ENCODE results near the gene ILDR2.
"Not testable (repeated sequence)": the region's sequence is repeated elsewhere in the genome, so short reads cannot be mapped to it uniquely, and the experiment has no call there.

The ILDR2 gene

DNA sequence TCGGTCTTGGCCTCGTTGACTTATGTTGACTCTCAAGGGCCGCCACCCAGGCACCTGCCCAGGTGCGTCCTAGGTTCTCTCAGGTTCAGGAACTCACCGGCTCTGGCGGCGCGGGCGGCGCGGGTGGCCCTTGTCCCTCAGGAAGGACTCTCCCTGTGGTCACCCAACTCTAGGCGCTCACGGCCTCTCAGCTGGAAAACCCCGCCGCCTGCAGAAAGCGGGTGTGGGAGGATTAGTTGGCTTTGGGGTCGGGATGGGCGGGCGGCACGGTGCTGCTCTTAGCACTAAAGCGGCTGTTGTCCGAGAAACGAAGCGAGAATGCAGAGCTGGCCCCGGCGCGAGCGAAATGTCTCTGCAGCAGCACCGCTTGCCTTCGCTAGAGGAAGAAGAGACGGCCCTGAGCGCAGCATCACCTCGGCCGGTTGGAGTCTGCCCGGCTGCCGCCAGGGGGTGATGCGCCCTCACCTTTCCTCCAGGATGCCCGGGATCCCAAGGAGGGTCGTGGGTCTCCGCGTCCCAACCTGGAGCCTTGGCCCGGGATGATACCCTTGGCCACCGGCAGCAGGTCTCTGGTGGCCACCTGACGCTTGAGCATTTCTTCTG lies 91.2 kb downstream of the ILDR2 start:
- no peak for DNase-seq

DNA sequence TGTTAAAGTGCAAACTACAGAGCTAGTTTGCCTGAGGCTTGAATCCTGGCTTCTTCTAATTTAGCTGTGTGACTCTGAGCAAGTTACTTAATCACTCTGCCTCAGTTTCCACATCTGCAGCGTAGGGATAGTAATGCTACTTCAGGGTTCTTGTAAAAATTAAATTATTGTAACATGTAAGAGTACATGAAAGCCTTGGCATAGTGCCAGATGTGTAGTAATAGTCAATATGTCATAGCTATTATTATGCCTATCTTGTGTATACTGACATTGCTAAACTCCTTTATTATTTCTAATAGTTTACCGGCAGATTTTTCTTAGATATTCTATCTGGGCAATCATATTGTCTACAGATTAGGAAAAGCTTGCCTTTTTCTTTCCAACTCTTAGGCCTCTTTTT lies 92.4 kb downstream of the ILDR2 start:
- DNase-seq, result no peak

DNA sequence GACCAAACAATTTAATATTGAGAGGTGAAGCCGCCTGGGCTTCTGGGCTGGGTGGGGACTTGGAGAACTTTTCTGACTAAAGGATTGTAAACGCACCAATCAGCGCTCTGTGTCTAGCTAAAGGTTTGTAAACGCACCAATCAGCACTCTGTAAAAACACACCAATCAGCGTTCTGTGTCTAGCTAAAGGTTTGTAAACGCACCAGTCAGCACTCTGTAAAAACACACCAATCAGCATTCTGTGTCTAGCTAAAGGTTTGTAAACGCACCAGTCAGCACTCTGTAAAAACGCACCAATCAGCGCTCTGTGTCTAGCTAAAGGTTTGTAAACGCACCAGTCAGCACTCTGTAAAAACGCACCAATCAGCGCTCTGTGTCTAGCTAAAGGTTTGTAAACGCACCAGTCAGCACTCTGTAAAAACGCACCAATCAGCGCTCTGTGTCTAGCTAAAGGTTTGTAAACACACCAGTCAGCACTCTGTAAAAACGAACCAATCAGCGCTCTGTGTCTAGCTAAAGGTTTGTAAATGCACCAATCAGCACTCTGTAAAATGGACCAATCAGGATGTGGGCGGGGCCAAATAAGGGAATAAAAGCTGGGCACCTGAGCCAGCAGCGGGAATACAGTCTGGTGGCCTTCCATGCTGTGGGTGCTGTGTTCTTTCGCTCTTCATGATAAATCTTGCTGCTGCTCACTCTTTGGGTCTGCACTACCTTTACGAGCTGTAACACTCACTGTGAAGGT lies 97.0 kb downstream of the ILDR2 start:
- DNase-seq, result not testable (repeated sequence)

DNA sequence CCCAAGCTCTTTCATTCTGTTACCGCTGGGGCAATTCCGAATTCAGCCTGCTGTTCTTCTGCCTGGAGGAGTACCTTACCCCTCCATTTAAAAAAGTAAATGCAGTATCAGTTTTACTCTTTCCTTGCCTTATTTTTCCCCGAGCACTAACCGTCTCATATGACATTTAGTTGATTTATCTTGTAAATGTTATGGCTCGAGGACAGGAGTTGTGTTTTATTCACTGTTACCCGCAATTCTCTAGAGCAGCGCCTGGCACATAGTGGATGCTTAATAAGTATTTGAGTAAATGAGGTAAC lies 98.9 kb downstream of the ILDR2 start:
- DNase-seq, result no peak

DNA sequence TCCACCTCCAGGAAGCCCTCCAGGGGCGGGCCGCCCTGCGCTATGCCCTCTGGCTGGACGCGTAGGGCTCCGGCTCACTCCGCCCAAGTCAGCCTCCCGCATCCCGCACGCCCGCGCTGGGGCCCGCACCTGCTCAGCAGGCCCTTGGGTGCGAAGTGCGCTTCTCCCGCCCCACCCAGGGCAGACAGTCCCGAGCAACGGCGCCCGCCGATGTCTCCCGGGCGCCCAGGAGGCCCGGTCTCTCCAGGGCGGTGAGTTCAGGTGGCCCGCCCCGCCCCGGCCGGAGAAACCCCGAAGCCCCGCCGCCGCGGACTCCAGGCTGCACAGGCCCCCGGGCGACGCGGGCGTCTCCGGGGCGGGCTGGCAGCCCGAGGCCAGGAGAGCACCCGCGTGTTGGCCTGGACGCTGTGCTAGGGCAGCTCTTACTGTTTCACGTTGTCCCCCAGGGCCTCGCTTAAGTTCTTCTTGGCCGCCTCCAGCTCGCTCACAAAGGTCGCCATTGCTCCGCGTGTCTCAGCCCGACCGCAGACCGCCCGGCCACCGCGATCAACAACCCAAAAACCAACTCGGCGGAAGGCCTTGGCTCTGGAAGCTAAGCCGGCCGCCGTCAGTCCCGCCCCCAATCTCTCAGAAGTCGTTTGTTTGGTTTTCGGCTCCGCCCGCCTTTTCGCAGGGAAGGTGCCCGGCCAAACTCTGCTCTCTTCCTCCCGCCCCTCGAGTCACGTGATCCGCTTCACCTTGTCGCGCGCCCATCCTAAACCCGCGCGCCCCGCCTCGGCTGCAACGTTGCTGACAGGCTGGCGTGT lies 99.4 kb downstream of the ILDR2 start, which contains the start of gene TADA1:
TSS of gene TADA1 (minus strand) at position 531 of the 806 bp plus-strand sequence. CDS start at position 500, 31 bp downstream.
- peak; percentile 94 for DNase-seq

DNA sequence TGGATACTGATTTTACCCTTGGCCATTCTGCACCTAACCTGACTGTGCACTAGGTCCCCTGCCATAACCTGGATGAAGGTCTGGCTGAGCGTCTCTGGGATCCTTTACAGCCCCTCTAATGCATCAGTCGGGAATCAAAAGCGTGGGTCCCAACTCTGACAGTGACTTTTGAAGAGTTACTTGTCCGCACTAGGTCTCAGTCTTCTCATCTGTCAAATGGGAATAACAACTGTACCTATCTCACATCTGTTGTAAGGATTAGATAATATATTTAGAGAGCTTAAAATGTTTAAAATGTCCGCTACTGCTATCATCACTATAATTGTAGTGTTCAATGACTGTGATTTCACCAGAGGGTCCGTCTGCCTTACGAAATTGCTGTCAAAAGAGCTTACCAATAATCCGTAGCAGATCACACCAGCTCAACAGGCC lies 100.0 kb downstream of the ILDR2 start:
- no peak for DNase-seq

DNA sequence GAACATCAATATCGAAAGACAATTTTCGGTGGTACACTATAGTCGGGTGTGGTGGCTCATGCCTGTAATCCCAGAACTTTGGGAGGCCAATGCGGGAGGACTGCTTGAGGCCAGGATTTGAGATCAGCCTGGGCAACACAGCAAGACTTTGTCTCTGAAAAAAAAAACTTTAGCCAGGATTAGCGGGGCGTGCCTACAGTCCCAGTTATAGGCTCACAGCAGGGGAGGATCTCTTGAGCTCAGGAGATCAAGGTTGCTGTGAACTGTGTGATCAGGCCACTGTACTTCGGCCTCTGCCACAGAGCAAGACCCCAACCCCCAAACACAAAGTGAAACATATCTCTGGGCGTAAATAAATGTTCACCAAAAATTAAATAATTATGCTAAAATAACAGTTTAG lies 100.9 kb downstream of the ILDR2 start:
- no peak for DNase-seq

DNA sequence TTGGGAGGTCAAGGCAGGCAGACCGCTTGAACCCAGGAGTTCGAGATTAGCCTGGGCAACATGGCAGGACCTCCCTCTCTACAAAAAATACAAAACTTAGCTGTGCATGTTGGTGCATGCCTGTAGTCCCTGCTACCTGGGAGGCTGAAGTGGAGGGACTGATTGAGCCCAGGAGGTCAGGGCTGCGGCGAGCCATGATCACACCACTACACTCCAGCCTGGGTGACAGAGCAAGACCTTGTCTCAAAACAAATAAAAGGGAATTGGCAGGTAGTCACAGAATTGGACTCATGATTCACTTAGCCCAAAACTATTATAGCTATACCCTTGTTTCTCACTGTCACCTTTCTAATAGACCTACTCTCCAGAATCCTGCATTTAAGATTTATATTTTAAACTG lies 104.8 kb downstream of the ILDR2 start:
- no peak for DNase-seq

DNA sequence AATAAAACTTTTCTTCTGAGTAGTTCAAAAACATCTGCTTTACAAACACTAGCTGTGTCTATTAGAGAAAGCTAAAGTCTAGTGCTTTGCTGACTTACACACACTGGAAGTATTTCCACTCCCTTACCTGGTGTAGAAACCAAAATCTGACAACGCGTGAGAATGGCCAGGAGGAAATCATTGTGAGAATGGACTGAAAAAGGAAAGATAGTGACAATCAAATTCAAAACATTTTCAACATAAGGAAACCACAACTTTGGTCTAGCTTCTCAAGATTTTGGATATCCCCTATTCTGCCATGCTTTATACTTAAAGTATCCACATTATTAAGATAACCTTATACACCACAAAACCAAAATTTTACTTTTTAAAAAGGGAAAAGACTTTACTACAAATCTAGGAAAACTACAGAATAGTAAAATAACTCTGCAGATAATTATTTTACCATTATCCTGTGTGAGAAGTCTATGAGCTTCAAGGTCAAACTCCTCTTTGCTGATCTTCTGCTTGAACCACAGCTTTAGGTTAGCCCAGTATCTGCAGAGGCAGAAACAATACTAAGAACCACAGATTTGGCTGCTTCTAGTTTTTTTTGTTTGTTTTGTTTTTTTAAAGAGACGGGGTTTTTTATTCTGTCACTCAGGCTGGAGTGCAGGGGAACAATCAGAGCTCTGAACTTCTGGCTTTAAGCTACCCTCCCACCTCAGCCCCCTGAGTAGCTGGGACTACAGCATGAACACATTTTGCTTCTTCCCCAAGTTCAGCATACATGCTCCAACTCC lies 105.8 kb downstream of the ILDR2 start:
- DNase-seq, result no peak

DNA sequence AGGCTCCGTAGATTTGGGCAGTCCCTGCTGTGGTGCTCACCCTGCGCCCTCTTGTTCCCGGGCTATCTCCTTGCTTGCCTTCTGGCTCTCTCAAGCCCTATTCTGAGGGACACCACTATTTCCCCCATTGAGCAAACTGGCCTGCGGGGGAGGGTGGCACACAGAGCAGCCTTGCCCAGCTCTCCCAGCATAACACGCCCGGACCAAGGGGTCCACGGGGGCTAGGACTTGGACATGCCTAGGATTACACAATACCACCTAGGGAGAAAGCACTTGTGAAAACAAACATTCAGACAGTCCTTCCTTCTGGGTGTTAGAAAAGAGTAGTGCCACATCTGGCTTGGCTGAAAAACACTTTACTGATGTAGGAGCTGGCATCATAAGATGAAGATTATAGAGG lies 106.7 kb downstream of the ILDR2 start:
- DNase-seq, result no peak

DNA sequence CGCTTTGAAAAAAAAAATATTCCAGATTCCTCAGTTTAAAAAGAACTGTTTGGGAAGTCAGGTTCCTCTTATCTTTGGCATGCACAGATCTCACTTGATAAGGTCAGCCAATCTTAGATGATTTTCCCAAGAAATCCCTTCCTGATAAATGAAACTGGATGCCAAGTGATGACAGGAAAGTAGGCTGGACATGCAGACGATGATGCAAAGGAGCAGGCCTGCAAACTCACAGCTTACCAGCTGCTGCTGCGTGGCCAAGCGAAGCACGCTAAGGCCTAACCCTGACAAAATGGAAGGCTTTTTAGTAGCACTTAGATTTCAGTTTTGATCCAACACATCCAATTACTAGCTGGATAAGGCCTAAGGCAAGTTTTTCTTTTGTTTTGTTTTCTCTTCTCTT lies 109.4 kb downstream of the ILDR2 start:
- DNase-seq, result no peak

DNA sequence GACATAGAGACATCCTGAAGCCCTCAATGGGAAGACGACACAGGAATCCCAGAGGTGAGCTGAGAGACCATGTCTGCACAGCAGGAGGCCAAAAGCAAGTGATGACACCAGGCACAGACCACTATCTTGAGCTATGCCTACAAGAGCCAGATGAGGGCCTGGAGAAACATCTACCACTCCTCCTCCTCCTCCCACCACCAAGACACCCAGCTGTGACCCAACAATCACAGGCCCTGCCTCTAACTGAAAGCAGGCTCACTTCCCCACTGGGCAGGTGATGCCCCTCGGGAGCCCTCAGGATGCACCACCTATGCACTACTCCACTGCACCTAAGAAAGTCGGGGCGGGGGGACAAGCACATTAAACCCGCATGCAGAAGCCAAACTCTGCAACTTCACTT lies 115.7 kb downstream of the ILDR2 start:
- no peak for DNase-seq

DNA sequence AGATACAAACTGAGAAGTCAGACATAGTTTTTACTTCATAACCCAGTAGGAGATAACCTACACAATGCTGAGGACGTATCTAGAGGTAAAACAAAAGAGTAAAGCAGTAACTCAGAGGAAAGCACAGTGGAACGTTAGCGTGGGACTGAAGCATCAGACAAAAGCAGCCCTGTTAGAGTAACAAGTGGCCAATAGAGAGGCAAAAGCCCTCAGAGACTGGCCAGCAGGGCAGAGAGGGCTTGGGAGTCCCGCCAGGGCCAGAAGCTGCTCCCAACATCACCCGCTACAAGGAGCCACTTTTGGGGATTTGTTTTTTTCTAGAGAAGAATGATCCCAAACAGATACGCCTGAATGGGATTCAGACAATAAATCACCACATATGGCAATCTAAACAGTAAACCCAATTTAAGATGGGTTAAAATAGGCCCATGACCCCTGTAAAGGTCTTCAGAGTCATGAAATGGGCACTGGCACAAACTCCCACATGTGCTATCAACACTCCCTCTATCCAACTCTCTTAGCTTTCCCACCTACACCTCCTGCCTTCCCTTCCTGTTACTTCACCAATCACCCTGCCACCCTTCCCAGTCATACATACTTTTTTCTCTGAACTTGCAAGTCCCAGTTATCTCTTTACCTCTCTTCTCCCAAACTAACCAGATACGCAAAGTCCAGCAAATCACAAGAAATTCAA lies 116.5 kb downstream of the ILDR2 start:
- DNase-seq, result no peak
